ENCODE results near the gene SHC4.

The SHC4 gene

GRCh38 chr15:48888191-48888590 lies 75.5 kb downstream of the SHC4 start:
- POLR2A ChIA-PET = no interaction called here
- TF ChIP-seq, protein P1, sequence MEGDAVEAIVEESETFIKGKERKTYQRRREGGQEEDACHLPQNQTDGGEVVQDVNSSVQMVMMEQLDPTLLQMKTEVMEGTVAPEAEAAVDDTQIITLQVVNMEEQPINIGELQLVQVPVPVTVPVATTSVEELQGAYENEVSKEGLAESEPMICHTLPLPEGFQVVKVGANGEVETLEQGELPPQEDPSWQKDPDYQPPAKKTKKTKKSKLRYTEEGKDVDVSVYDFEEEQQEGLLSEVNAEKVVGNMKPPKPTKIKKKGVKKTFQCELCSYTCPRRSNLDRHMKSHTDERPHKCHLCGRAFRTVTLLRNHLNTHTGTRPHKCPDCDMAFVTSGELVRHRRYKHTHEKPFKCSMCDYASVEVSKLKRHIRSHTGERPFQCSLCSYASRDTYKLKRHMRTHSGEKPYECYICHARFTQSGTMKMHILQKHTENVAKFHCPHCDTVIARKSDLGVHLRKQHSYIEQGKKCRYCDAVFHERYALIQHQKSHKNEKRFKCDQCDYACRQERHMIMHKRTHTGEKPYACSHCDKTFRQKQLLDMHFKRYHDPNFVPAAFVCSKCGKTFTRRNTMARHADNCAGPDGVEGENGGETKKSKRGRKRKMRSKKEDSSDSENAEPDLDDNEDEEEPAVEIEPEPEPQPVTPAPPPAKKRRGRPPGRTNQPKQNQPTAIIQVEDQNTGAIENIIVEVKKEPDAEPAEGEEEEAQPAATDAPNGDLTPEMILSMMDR (IDR thresholded peaks at IDR 0.05; ENCODE audit: control extremely low read depth, extremely low read depth, low read depth, missing control alignments) = no peak
- no peak for DNase-seq (ENCODE audit: extremely low spot score)
- CTCF ChIA-PET = interaction anchor here (1.0 to 4.3 kb wide), 2 partner anchors 9 to 534 kb away, joined by 3 to 20 read pairs; partner anchors contain the start of gene EID1

DNA sequence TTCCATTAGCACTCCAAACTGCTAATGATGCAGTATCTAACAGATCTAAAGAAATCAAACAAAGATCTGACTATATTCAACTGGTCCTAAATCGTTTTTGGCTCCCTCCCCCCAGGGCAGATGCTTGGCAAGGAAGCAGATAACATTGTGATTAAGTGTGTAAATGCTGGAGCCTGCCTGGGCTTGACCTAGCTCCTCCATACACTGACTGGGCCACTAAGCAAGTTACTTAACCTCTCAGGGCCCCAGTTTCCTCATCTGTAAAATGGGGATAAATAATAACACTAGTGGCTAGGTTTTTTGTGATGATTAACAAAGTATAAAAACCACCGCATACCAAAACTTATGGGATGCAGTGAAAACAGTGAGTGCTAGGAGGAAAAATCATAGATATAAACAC lies 76.6 kb downstream of the SHC4 start:
- CTCF ChIA-PET = interaction anchor here (0.8 kb wide), 1 partner anchor 30 kb away, joined by 3 read pairs; no protein-coding TSS in a partner anchor
- TF ChIP-seq, protein P1 (IDR thresholded peaks at IDR 0.05; ENCODE audit: control extremely low read depth, extremely low read depth, low read depth, missing control alignments) = no peak
- no peak for DNase-seq (ENCODE audit: extremely low spot score)
- POLR2A ChIA-PET = no interaction called here

GRCh38 chr15:48883699-48884098 lies 80.0 kb downstream of the SHC4 start:
- TF ChIP-seq, protein P1 (IDR thresholded peaks at IDR 0.05; ENCODE audit: control extremely low read depth, extremely low read depth, low read depth, missing control alignments) = no peak
- CTCF ChIA-PET = no interaction called here
- DNase-seq (ENCODE audit: extremely low spot score) = no peak
- POLR2A ChIA-PET = no interaction called here

DNA sequence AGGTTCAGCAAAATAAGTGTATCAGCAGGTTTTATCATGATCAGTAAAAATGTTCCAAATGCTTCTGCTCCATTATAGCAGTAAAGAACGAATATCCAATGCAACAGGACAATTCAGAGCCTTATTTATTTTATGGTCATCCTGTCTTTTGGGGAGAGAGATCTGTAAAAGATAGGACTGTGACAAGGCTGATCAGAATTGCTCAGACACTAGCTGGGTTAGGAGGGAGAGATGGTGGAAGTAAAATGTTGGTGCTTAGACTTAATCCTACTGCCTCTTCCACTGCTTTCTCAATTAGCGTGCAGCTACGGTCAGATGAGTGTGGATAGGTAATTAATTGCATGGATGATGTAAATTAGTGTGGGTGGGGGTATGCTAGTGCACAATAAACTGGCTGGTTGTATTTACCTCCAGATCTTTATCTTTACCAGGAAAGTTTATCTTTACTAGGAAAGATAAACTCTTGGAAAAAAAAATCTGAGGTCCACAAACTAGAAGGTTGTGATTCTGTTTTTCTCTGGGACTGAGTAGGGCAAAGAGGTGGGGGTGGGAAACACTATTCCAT lies 83.6 kb downstream of the SHC4 start:
- DNase-seq (ENCODE audit: extremely low spot score) = no peak
- TF ChIP-seq, protein P1 (IDR thresholded peaks at IDR 0.05; ENCODE audit: control extremely low read depth, extremely low read depth, low read depth, missing control alignments) = no peak
- CTCF ChIA-PET = interaction anchor here (0.8 to 3.9 kb wide), 3 partner anchors 10 to 95 kb away, joined by 3 to 20 read pairs (median 5); no protein-coding TSS in a partner anchor
- POLR2A ChIA-PET = no interaction called here

DNA sequence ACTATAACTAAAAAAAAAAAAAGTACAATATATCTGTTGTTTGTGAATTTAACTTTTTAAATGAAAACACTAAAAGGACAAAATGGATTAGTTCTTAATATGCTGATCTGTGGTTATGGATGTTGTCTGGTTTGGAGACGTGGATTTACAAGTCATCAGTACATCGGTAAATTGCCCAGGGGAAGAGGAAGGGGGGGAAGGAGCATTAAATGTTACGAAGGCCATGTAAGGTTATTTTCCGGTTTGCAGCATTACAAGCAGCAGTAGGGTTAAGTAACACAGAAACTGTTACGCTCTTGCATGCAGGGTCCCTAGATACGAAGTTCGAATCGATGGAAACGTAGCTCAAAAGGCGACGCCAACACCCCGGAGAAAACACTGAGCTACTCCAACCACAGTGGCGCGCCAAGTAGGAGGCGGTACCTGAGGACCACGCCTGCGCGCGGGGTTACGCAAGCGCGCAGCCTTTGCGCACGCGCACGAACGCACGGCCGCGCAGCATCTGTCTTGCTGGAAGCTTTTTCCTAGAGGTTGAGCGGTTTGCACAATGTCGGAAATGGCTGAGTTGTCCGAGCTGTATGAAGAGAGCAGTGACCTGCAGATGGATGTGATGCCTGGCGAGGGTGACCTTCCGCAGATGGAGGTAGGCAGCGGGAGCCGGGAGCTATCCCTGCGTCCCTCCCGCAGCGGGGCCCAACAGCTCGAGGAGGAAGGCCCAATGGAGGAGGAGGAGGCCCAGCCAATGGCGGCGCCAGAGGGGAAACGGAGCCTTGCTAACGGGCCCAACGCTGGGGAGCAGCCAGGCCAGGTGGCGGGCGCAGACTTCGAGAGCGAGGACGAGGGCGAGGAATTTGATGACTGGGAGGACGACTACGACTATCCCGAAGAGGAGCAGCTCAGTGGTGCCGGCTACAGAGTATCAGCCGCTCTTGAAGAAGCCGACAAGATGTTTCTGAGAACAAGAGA lies 85.8 kb downstream of the SHC4 start, which contains the start of gene EID1:
TSS of gene EID1 (plus strand) at position 505 of the 966 bp plus-strand sequence. CDS start at position 548, 43 bp downstream.
- ChIA-PET POLR2A (interaction anchor here (0.7 to 1.0 kb wide), 4 partner anchors 12 to 84 kb away, joined by 3 to 6 read pairs (median 3); partner anchors contain the start of gene CEP152), CTCF (interaction anchor here (0.7 to 3.9 kb wide), 13 partner anchors 12 to 700 kb away, joined by 3 to 24 read pairs (median 4); partner anchors contain the start of genes CEP152, FGF7, MYEF2 and SHC4)
- peak; percentile 90 for DNase-seq (ENCODE audit: extremely low spot score)
- TF ChIP-seq, protein P1 (IDR thresholded peaks at IDR 0.05; ENCODE audit: control extremely low read depth, extremely low read depth, low read depth, missing control alignments) = no peak

- POLR2A ChIA-PET = interaction anchor here (0.6 kb wide), 1 partner anchor 231 kb away, joined by 3 read pairs; the partner anchor contains the start of gene FBN1
- TF ChIP-seq, protein P1 (IDR thresholded peaks at IDR 0.05; ENCODE audit: control extremely low read depth, extremely low read depth, low read depth, missing control alignments) = no peak
- CTCF ChIA-PET = no interaction called here
- DNase-seq (ENCODE audit: extremely low spot score) = no peak
Observed at GRCh38 chr15:48876057-48876456, 87.7 kb downstream of the SHC4 start.
